GM23338 (cell line): ENCODE measurements around the gene PRR20D. TPM values are rescaled to one million over a fixed set of nuclear protein-coding genes. Genes with fewer than 3 reads are reported as not detected.
"Not testable (repeated sequence)": the region's sequence is repeated elsewhere in the genome, so short reads cannot be mapped to it uniquely, and the experiment has no call there.

Experiments used
- ATAC-seq: fragments of 200-7000 bp; cut with Tn5 transposase; 3 replicates; pipeline ENCODE4 v1.9.1; 2020
- DNase-seq: peaks from one replicate; pipeline ENCODE4 v3.0.0-alpha.2; 2015; ENCODE audit warnings: low spot score
- H2AFZ ChIP-seq: fragments of 200-600 bp; sonication (generic); 2 replicates; pipeline ENCODE4 v1.8.0; 2016; ENCODE audit warnings: antibody characterized with exemption, mild to moderate bottlenecking, moderate library complexity
- H3F3A ChIP-seq: fragments of 200-600 bp; sonication (generic); replicated peaks from 2 replicates; pipeline ENCODE4 v1.8.0; 2017; ENCODE audit warnings: antibody characterized with exemption, mixed run types, low read depth
- H3K27ac ChIP-seq: fragments of 200-600 bp; sonication (generic); 2 replicates; pipeline ENCODE4 v1.6.1; 2016; ENCODE audit warnings: low read depth
- H3K27me3 ChIP-seq: fragments of 200-600 bp; sonication (generic); 2 replicates; pipeline ENCODE4 v1.8.0; 2016; ENCODE audit warnings: mild to moderate bottlenecking, mixed run types, moderate library complexity; ENCODE audit not compliant: insufficient read depth
- H3K36me3 ChIP-seq: fragments of 200-600 bp; sonication (generic); 2 replicates; pipeline ENCODE4 v1.8.0; 2016; ENCODE audit warnings: mild to moderate bottlenecking; ENCODE audit not compliant: insufficient read depth
- H3K4me1 ChIP-seq: fragments of 200-600 bp; sonication (generic); 2 replicates; pipeline ENCODE4 v1.8.0; 2016; ENCODE audit warnings: mild to moderate bottlenecking, moderate library complexity; ENCODE audit not compliant: insufficient read depth
- H3K4me2 ChIP-seq: fragments of 200-600 bp; sonication (generic); 2 replicates; pipeline ENCODE4 v1.7.1; 2017; ENCODE audit warnings: mixed run types
- H3K4me3 ChIP-seq: fragments of 200-600 bp; sonication (generic); 2 replicates; pipeline ENCODE4 v1.6.1; 2016; ENCODE audit warnings: mixed run types
- H3K79me2 ChIP-seq: fragments of 200-600 bp; sonication (generic); replicated peaks from 2 replicates; pipeline ENCODE4 v1.8.0; 2017; ENCODE audit warnings: mild to moderate bottlenecking; ENCODE audit not compliant: insufficient read depth
- H3K9me2 ChIP-seq: fragments of 200-600 bp; sonication (generic); 2 replicates; pipeline ENCODE4 v1.8.0; 2017; ENCODE audit not compliant: insufficient read depth
- H4K20me1 ChIP-seq: fragments of 200-600 bp; sonication (generic); replicated peaks from 2 replicates; pipeline ENCODE4 v1.8.0; 2017; ENCODE audit warnings: mild to moderate bottlenecking; ENCODE audit not compliant: insufficient read depth
- H3K27ac Mint-ChIP-seq: 2 replicates; pipeline ENCODE4 v1.8.0; 2020; ENCODE audit warnings: inconsistent platforms, mild to moderate bottlenecking, moderate library complexity, mixed read lengths
- H3K27me3 Mint-ChIP-seq: 3 replicates; pipeline ENCODE4 v1.8.0; 2022; ENCODE audit warnings: low read depth, mild to moderate bottlenecking, moderate library complexity, mixed read lengths, inconsistent platforms; ENCODE audit not compliant: insufficient read depth, poor library complexity
- H3K36me3 Mint-ChIP-seq: 3 replicates; pipeline ENCODE4 v1.8.0; 2021; ENCODE audit warnings: low read depth, mild to moderate bottlenecking, inconsistent platforms, moderate library complexity, mixed read lengths
- H3K4me1 Mint-ChIP-seq: 3 replicates; pipeline ENCODE4 v1.8.0; 2020; ENCODE audit warnings: mild to moderate bottlenecking, inconsistent platforms, mixed read lengths
- H3K4me3 Mint-ChIP-seq: 3 replicates; pipeline ENCODE4 v1.8.0; 2021; ENCODE audit warnings: moderate library complexity, mild to moderate bottlenecking, inconsistent platforms, mixed read lengths
- H3K9me3 Mint-ChIP-seq: 3 replicates; pipeline ENCODE4 v1.8.0; 2020; ENCODE audit warnings: moderate library complexity, mild to moderate bottlenecking, inconsistent platforms, mixed read lengths
- EZH2 ChIP-seq: fragments of 200-600 bp; sonication (generic); IDR thresholded peaks from one replicate; pipeline ENCODE4 v1.8.0; 2017; ENCODE audit warnings: antibody characterized with exemption, mild to moderate bottlenecking, low read depth; ENCODE audit not compliant: unreplicated experiment
- JUNB ChIP-seq: IDR thresholded peaks from one replicate; pipeline ENCODE4 v1.6.1; 2016; ENCODE audit warnings: antibody characterized with exemption; ENCODE audit not compliant: unreplicated experiment
- NANOG ChIP-seq: IDR thresholded peaks from 2 replicates; pipeline ENCODE4 v1.6.1; 2016; ENCODE audit warnings: antibody characterized with exemption, borderline replicate concordance
- POLR2AphosphoS5 ChIP-seq: IDR thresholded peaks from 2 replicates; pipeline ENCODE4 v1.6.1; 2016; ENCODE audit warnings: antibody characterized with exemption, low read depth
- STAT1 ChIP-seq: IDR thresholded peaks from one replicate; pipeline ENCODE4 v1.6.1; 2016; ENCODE audit warnings: antibody characterized with exemption; ENCODE audit not compliant: unreplicated experiment
- ZNF114 ChIP-seq: fragments of 250-450 bp; sonication (Bioruptor Pico); IDR thresholded peaks from 2 replicates; pipeline ENCODE4 v1.5.0; 2020; ENCODE audit warnings: mild to moderate bottlenecking, moderate library complexity
- long read RNA-seq: library from polyadenylated mRNA; unstranded; transcript quantifications from one replicate; pipeline ENCODE4 v2.0.0, GENCODE V29; 2020; ENCODE audit not compliant: unreplicated experiment
- polyA plus RNA-seq: library from polyadenylated mRNA; unstranded; fragments of >200 nt; fragmentation: Nextera tagmentation; extraction: Ambion mirVana; gene quantifications from 2 replicates; pipeline ENCODE4 v1.2.1, GENCODE V29; 2016
- total RNA-seq: library from RNA; depleted of rRNA; stranded (reverse); fragments of >200 nt; shearing (Covaris generic); gene quantifications from 2 replicates; pipeline ENCODE4 v1.2.3, GENCODE V29; 2014; rRNA removed
- TF ChIP-seq, protein P1 (sequence below): IDR thresholded peaks from one replicate; pipeline ENCODE4 v1.6.1; 2018; ENCODE audit warnings: antibody characterized with exemption; ENCODE audit not compliant: unreplicated experiment
- TF ChIP-seq, protein P2 (sequence below), 2 experiments: fragments of 200-600 bp in 1 of 2; sonication (generic) in 1 of 2; conservative IDR thresholded peaks; 2 replicates each; pipeline versions ENCODE4 v1.5.1 to v1.6.1; 2016 to 2017; ENCODE audit warnings: antibody characterized with exemption in 2 of 2, low read depth in 2 of 2, mild to moderate bottlenecking in 2 of 2, moderate library complexity in 1 of 2
- TF ChIP-seq, protein P3 (sequence below): IDR thresholded peaks from 2 replicates; pipeline ENCODE4 v1.6.1; 2016; ENCODE audit warnings: antibody characterized with exemption
- TF ChIP-seq, protein P4 (sequence below): fragments of 250-450 bp; sonication (Bioruptor Pico); IDR thresholded peaks from 2 replicates; pipeline ENCODE4 v1.5.0; 2020; ENCODE audit warnings: mild to moderate bottlenecking, moderate library complexity

PRR20D gene
- total RNA-seq (not detected in 2 replicates), polyA plus RNA-seq (not detected in 2 replicates)
- long read RNA-seq: 0 reads

DNA sequence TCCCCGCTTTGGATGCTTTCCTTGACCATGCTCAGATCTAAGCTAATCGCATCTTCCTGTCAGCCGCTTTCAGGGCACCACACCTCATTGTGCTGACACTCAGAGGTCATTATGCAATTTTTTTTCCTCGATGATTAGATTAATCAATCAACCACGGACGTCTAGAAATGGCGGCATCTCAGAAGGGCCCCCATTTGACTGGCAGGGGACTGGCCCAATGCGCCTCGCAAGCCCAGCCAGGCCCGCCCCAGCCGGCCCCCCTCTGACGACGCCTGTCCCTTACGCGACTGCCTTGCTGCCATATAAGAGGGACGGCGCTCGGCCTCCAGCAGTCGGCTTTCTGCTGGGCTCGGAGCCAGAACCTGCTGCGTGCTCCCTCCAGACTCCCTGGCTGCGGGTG is at the start of gene PRR20D:
TSS of gene PRR20D (plus strand) at position 301 of the 400 bp plus-strand sequence. CDS start 387 bp downstream, outside the sequence.
- not testable (repeated sequence) for H3K4me1 Mint-ChIP-seq, H3K36me3 ChIP-seq, H3K27ac Mint-ChIP-seq, H3F3A ChIP-seq, H3K9me2 ChIP-seq, H2AFZ ChIP-seq, H3K9me3 Mint-ChIP-seq, H3K27me3 Mint-ChIP-seq, H3K27me3 ChIP-seq, H3K4me3 Mint-ChIP-seq, DNase-seq, H3K36me3 Mint-ChIP-seq, H4K20me1 ChIP-seq, H3K4me2 ChIP-seq, H3K27ac ChIP-seq, ATAC-seq, H3K4me3 ChIP-seq, H3K79me2 ChIP-seq, H3K4me1 ChIP-seq

DNA sequence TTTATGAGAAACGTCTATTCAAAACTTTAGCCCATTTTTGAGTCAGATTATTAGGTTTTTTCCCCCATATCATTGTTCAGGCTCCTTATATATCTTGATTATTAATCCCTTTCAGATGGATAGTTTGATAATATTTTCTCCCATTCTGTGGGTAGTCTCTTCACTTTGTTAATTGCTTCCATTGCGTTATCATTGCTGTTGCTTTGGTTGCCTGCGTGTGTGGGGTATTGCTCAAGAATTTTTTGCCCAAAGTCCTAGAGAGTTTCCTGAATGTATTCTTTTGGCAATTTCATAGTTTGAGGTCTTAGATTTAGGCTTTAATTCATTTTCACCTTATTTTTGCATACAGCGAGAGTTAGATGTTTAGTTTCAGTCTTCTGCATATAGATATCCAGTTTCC is 45.5 kb upstream of the PRR20D start:
- Histone ChIP-seq H3K4me2 (no peak overlapping the region), H3K36me3 (no peaks in the 10 kb centered on the region), H3K4me3 (no peak overlapping the region), H3K9me2 (no peaks in the 10 kb centered on the region), H3K27ac (no peak overlapping the region), H3F3A (no peaks in the 10 kb centered on the region), H3K4me1 (no peaks in the 10 kb centered on the region), H2AFZ (no peak overlapping the region), H3K27me3 (no peaks in the 10 kb centered on the region), H4K20me1 (no peaks in the 10 kb centered on the region), H3K79me2 (no peaks in the 10 kb centered on the region)
- no peak for DNase-seq
- Mint-ChIP-seq H3K4me1 (no peaks in the 10 kb centered on the region), H3K36me3 (no peaks in the 10 kb centered on the region), H3K4me3 (no peak overlapping the region), H3K27ac (no peak overlapping the region), H3K27me3 (peaks cover 1% of the 10 kb centered on the region), H3K9me3 (no peaks in the 10 kb centered on the region; the same call in 2 of the 3 replicates)
- no peak for ATAC-seq
- no peak for TF ChIP-seq EZH2
- no peak for TF ChIP-seq NANOG
- no peak for TF ChIP-seq POLR2AphosphoS5
- TF ChIP-seq, protein P1, sequence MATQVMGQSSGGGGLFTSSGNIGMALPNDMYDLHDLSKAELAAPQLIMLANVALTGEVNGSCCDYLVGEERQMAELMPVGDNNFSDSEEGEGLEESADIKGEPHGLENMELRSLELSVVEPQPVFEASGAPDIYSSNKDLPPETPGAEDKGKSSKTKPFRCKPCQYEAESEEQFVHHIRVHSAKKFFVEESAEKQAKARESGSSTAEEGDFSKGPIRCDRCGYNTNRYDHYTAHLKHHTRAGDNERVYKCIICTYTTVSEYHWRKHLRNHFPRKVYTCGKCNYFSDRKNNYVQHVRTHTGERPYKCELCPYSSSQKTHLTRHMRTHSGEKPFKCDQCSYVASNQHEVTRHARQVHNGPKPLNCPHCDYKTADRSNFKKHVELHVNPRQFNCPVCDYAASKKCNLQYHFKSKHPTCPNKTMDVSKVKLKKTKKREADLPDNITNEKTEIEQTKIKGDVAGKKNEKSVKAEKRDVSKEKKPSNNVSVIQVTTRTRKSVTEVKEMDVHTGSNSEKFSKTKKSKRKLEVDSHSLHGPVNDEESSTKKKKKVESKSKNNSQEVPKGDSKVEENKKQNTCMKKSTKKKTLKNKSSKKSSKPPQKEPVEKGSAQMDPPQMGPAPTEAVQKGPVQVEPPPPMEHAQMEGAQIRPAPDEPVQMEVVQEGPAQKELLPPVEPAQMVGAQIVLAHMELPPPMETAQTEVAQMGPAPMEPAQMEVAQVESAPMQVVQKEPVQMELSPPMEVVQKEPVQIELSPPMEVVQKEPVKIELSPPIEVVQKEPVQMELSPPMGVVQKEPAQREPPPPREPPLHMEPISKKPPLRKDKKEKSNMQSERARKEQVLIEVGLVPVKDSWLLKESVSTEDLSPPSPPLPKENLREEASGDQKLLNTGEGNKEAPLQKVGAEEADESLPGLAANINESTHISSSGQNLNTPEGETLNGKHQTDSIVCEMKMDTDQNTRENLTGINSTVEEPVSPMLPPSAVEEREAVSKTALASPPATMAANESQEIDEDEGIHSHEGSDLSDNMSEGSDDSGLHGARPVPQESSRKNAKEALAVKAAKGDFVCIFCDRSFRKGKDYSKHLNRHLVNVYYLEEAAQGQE: no peak
- no peak for TF ChIP-seq JUNB
- no peak for TF ChIP-seq STAT1
- TF ChIP-seq, protein P2, sequence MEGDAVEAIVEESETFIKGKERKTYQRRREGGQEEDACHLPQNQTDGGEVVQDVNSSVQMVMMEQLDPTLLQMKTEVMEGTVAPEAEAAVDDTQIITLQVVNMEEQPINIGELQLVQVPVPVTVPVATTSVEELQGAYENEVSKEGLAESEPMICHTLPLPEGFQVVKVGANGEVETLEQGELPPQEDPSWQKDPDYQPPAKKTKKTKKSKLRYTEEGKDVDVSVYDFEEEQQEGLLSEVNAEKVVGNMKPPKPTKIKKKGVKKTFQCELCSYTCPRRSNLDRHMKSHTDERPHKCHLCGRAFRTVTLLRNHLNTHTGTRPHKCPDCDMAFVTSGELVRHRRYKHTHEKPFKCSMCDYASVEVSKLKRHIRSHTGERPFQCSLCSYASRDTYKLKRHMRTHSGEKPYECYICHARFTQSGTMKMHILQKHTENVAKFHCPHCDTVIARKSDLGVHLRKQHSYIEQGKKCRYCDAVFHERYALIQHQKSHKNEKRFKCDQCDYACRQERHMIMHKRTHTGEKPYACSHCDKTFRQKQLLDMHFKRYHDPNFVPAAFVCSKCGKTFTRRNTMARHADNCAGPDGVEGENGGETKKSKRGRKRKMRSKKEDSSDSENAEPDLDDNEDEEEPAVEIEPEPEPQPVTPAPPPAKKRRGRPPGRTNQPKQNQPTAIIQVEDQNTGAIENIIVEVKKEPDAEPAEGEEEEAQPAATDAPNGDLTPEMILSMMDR (conservative IDR thresholded peaks at IDR 0.05; ENCODE audit: low read depth in 2 of 2): no peak
- no peak for TF ChIP-seq ZNF114 (CRISPR knock-in tag)
- TF ChIP-seq, protein P3, sequence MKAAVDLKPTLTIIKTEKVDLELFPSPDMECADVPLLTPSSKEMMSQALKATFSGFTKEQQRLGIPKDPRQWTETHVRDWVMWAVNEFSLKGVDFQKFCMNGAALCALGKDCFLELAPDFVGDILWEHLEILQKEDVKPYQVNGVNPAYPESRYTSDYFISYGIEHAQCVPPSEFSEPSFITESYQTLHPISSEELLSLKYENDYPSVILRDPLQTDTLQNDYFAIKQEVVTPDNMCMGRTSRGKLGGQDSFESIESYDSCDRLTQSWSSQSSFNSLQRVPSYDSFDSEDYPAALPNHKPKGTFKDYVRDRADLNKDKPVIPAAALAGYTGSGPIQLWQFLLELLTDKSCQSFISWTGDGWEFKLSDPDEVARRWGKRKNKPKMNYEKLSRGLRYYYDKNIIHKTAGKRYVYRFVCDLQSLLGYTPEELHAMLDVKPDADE: no peak
- TF ChIP-seq, protein P4, sequence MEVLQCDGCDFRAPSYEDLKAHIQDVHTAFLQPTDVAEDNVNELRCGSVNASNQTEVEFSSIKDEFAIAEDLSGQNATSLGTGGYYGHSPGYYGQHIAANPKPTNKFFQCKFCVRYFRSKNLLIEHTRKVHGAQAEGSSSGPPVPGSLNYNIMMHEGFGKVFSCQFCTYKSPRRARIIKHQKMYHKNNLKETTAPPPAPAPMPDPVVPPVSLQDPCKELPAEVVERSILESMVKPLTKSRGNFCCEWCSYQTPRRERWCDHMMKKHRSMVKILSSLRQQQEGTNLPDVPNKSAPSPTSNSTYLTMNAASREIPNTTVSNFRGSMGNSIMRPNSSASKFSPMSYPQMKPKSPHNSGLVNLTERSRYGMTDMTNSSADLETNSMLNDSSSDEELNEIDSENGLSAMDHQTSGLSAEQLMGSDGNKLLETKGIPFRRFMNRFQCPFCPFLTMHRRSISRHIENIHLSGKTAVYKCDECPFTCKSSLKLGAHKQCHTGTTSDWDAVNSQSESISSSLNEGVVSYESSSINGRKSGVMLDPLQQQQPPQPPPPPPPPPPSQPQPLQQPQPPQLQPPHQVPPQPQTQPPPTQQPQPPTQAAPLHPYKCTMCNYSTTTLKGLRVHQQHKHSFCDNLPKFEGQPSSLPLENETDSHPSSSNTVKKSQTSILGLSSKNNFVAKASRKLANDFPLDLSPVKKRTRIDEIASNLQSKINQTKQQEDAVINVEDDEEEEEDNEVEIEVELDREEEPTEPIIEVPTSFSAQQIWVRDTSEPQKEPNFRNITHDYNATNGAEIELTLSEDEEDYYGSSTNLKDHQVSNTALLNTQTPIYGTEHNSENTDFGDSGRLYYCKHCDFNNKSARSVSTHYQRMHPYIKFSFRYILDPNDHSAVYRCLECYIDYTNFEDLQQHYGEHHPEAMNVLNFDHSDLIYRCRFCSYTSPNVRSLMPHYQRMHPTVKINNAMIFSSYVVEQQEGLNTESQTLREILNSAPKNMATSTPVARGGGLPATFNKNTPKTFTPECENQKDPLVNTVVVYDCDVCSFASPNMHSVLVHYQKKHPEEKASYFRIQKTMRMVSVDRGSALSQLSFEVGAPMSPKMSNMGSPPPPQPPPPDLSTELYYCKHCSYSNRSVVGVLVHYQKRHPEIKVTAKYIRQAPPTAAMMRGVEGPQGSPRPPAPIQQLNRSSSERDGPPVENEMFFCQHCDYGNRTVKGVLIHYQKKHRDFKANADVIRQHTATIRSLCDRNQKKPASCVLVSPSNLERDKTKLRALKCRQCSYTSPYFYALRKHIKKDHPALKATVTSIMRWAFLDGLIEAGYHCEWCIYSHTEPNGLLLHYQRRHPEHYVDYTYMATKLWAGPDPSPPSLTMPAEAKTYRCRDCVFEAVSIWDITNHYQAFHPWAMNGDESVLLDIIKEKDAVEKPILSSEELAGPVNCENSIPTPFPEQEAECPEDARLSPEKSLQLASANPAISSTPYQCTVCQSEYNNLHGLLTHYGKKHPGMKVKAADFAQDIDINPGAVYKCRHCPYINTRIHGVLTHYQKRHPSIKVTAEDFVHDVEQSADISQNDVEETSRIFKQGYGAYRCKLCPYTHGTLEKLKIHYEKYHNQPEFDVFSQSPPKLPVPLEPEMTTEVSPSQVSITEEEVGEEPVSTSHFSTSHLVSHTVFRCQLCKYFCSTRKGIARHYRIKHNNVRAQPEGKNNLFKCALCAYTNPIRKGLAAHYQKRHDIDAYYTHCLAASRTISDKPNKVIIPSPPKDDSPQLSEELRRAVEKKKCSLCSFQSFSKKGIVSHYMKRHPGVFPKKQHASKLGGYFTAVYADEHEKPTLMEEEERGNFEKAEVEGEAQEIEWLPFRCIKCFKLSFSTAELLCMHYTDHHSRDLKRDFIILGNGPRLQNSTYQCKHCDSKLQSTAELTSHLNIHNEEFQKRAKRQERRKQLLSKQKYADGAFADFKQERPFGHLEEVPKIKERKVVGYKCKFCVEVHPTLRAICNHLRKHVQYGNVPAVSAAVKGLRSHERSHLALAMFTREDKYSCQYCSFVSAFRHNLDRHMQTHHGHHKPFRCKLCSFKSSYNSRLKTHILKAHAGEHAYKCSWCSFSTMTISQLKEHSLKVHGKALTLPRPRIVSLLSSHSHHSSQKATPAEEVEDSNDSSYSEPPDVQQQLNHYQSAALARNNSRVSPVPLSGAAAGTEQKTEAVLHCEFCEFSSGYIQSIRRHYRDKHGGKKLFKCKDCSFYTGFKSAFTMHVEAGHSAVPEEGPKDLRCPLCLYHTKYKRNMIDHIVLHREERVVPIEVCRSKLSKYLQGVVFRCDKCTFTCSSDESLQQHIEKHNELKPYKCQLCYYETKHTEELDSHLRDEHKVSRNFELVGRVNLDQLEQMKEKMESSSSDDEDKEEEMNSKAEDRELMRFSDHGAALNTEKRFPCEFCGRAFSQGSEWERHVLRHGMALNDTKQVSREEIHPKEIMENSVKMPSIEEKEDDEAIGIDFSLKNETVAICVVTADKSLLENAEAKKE: no peak
